Dermis blood vessel endothelial cell (primary cell): ENCODE measurements around the gene YJEFN3. TPM values are rescaled to one million over a fixed set of nuclear protein-coding genes. Genes with fewer than 3 reads are reported as not detected.

ENCODE experiments used
- DNase-seq: peaks from one replicate; pipeline ENCODE4 v3.0.0; 2010
- total RNA-seq: library from RNA; depleted of rRNA; stranded (reverse); fragments of >200 nt; gene quantifications from 2 replicates; pipeline ENCODE4 v1.2.3, GENCODE V29; 2014

Gene YJEFN3
- total RNA-seq, 1 donor from 2014 or later, result 0.17 TPM

DNA sequence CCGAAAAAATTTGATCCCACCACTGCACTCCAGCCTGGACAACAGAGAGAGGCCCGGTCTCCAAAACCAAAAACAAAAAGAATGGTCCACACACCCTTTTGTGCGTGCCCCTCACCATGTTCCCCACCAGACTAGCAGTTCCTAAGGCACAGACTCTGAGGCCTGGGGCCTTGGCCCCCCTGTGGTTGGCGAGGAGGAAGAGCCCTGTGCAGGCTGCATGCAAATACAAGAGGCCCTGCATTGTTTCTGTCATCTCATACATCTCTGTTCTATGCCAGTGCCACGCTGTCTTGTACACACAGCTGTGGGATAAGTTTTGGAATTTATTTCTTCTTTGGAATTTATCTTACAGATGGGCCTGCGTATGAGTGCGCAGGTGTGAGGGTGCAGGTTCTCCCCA, 4.7 kb upstream of the YJEFN3 start:
- DNase-seq, result no peak

DNA sequence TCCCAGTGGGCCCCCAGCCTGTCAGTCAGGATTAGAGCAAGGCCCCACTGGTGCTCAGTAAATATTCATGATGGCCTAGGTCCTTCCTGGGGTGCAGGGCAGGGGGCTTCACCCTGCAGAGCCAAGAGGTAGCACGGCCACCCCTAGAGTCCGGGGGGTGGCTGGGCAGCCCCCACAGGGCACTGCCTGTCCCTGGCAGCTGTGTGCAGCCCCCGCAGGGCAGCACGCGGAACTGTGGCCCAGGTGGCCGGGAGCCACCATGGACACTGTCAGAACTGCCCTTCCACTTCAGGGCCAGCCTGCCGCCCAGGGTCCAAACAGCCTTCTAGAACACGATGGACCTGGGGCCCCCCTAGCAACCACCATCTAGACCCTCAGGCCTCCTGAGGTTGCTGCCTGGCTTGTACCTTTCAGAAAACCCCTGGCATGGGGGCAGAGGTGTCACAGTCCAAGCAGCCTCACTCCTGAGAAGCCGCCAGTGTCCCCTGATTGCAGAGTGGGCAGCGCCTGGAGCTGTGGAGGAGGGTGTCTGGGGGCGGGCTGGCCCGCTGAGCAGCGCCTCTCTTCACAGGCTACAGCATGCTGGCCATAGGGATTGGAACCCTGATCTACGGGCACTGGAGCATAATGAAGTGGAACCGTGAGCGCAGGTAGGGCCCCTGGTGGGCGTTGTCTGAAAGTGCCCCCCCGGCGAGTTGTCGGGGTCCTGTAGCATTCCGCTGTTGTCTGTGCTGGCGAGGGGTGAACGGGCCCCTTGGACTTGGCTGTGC, 2.9 kb upstream of the YJEFN3 start:
- DNase-seq, result no peak

DNA sequence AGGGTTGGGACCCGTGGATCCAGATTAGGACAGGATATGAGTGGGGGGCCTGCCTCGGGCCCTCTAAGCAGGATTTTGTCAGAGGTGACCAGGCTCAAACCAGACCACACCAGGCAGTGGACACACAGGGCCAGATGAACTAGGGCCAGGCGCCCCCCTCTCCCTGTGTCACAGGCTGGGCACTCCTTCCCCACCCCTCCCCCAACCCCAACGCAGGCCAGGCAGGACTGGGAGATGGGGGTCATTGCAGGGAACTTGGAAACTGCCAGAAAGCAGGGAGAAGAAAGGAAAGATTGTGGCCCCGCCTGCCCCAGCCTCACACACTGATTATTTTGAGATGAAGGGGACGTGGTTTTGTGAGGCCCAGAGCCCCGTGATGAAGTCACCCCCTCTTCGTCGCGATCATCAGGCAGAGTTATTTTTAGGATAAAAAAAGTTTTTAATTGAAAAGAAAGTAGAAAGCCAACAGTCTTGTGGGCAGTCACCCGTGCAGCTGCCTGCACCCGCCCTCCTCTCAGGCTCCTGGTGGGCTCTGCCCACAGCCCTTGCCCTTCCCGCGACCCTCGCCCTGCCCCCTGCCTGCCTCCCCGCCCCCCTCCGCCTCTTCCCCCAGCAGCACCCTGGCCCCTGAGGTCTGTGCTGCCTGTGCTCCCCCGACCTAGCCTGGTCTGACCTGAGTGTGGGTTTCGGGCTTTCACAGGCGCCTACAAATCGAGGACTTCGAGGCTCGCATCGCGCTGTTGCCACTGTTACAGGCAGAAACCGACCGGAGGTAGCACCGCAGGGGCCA, 1.9 kb upstream of the YJEFN3 start:
- no peak for DNase-seq

DNA sequence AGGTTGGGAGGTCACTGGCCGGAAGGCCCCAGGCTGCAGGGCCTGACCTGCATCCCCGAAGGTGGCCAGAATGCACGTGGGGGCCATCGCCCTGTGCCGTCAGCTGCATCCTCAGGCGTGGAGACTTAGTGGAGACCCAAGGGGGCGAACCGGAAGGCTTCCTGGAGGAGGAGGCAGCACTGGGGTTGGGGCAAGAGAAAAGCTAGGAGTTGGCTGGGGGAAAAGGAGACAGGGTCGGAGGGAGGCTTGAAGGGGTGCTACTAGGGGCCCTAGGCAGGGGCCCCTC, 1.4 kb upstream of the YJEFN3 start:
- DNase-seq, result no peak

DNA sequence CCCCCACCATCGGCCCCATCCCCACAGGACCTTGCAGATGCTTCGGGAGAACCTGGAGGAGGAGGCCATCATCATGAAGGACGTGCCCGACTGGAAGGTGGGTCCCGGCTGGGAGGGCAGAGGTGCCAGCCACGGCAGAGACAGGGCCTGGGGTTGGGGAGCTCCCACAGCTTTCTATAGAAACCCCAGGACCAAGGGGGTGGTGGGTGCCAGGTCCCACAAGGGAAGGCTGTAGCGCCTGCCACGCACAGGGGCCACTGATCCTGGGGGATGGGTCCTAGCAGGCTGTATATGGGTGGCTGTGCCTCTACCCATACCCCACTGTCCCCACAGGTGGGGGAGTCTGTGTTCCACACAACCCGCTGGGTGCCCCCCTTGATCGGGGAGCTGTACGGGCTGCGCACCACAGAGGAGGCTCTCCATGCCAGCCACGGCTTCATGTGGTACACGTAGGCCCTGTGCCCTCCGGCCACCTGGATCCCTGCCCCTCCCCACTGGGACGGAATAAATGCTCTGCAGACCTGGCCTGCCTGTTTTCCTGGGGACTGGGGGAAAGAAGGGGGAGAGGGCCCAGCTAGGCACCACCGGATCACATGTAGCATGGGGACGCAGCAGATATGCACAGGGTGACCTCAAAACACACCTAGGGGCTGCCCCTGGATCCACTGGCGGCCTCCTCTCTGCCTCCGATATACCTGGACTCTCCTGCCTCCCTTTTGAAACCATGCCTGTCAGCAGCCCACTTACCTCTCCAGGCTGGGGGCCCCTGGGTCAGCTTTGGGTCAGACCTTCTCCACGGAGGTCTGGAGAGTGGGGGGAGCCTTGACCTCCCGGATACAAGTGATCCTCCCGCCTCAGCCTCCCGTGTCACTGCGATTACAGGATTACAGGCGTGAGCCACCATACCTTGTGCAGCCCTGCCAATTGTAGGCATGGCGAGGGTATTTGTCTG, 761 bp upstream of the YJEFN3 start:
- DNase-seq, result no peak

DNA sequence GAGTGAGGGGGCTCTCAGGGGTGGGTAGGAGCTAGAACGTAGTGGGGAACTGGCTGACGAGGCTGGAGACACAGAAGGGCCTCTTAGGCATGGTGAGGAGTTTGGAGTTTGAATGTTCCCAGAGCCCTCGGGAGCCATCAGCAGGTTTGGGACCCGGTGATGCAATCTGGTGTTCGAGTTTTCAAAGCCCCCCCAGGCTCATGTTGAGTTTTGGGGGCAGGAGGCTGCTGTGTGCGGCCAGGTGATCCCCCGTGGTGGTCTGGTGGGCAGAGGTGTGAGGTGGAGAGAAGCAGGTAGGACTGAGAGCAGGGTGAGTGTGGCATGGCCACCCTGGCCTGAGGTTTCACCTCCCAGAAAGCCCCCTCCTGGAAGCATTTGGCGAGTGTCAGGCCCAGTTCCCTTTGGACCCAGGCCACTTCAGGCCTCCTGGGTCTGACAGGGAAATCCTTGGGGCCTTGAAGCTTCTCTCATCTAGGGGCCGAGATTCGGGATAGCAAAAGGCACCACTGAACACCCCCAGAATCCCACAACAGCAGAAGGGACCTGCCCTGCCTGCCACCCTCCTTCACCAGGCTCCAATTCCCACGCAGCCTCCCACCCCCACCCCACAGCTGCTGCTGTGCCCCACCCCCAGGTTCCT, 1.2 kb downstream of the YJEFN3 start:
- no peak for DNase-seq

DNA sequence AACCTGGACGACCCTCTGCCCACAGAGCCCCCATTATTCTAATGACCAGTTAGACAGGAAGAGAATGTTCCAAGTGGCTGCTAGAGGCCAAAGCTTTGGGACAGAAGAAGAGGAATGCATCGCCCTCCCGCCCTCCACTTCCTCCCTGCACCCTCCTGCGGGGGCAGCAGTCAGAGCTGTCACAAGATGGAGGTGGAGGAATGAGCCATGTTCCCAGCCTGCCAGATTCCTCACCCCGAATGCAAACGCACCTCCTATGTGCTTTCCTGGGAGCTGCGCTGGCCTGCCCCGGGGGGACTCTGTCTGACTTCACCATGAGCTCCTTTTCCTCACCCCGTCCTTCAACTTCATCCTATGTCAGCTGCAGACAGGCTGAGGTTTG, 1.7 kb downstream of the YJEFN3 start:
- no peak for DNase-seq

DNA sequence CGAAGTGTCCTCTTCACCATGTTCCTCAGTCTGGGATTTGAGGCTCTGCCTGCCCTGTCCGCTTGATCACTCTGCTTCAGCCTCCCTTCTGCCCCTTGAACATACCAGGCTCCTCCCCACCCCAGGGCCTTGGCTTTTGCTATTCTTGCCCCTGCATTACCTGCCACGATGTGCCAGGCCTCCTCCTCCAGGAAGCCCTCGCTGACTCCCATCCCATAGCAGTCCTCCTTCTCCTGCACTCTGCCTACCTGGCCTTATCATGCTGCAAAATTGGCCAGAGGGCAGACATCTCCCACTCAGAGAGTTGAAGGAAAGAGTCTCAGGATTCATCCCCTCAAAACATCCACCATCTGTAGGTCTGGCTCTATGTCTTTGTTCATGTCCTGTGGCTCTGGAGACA, 2.2 kb downstream of the YJEFN3 start:
- no peak for DNase-seq

DNA sequence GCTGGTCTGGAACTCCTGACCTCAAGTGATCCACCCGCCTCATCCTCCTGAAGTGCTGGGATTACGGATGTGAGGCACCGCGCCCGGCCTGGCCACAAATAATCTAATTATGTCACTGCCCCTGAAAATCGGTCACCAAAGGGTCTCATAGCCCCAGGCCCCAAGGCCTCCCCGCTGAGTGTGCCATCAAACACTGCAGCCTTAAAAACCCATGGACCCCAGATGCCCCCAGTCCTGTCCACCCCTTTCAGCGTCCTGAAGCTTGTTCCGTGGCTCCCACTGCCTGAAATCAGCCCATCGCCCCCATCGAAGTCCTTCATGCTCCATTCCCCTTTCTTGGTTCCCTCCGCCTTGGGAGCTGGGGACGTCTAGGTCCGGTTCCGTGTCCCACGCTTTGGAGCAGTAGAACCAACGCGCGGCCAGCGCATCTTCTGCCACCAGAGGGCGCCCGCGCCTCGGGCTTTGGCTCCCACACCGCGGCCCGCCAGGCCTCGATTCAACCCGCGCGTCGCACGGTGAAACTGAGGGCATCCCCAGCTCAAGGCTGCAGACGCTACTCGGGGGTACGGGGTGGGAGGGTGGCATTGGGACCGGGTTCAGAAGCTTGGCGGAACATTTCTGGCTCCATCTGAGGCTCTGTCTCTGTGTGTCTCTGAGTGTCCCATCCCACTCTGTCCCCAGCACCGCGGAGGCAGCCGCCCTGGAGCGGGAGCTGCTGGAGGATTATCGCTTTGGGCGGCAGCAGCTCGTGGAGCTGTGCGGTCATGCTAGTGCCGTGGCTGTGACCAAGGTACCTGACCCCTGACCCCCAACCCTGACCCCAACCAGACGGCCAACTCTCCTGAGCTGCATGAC, 3.5 kb downstream of the YJEFN3 start:
- DNase-seq, result peak; percentile 78

DNA sequence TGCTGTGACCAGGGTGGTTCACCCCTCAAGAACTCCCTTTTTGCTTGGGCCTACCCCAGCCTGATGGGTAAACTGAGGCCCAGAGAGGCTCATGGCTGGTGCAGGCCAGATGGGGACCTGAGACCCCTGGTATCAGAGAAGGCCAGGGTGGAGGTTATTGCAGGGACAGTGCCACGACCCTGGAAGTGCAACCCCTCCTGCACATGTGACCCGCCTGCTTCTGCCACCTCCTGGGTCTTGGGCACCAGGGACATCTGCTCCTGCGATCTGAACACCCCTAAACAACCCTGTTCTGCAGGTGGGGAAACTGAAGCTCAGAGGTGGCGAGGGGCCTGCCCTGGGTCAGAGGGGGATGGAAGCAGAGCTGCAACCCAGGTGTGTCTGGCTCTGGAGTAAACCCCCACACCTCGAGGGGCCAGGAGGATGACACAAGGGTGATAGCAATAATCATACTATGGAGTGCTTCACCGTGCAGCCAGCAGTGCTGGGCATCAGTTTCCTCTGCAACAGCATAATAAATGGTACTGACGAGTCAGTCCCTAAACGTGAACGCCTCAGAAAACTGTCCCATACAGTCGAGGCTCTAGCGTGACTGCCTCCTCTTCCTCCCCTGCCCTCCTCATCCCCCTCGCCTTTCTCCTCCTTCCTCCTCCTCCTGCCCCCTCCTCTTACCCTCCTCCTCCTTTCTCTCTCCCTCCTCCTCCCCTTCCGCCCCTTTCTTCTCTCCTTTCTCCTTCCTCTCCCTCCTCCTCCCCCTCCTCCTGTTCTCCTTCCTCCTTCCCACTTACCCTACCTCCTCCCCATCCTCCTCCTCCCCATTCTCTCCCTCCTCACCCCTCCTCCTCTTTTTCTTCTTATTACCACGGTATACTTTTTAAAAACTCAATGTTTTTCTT, 4.3 kb downstream of the YJEFN3 start:
- DNase-seq, result no peak

DNA sequence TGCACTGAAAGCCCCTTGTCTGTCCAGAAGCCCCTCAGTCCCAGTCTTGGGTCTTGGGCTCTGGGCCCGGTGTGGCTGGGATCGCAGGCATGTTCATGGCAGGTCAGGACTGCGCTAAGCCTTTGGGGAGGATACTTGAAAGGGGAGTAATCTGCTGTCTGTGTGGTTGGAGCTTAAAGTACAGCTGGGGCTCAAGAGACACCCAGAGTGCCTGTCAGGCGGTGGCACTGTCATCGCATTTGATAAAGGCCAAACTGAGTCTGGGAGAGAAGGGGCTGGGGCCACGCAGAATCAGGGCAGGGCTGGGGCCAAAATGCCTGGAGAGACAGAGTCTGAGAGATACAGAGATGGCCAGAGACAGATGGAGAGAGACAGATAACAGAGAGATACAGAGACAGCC, 5.1 kb downstream of the YJEFN3 start:
- DNase-seq, result no peak

DNA sequence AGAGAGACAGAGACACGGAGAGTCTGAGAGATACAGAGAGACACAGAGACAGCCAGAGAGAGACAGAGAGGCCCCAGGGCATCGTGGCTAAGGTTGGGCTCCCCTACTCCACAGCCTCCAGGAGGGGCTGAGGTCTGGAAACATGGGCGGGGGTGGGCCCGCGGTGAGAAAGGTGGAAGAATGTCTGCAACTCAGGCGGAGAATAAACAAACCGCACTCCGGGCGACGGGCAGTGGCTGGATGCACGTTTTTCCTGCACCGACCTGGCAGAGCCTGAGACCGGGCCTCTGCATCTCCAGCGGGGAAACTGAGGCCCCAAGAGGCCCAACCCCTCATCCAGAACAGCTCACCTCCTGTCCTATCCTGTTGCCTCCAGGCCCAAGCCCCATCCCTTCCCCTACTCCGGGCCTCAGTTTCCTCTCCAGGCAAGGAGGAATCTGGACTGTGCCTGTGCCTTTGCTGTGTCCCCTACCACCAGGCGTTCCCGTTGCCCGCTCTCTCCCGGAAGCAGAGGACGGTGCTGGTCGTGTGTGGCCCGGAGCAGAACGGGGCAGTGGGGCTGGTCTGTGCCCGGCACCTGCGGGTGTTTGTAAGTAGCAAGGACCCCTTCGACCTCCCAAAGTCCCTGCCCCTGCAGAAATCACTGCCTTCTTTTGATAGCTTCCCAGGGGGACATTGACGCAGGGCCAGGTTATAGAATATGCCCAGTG, 6.0 kb downstream of the YJEFN3 start:
- no peak for DNase-seq

DNA sequence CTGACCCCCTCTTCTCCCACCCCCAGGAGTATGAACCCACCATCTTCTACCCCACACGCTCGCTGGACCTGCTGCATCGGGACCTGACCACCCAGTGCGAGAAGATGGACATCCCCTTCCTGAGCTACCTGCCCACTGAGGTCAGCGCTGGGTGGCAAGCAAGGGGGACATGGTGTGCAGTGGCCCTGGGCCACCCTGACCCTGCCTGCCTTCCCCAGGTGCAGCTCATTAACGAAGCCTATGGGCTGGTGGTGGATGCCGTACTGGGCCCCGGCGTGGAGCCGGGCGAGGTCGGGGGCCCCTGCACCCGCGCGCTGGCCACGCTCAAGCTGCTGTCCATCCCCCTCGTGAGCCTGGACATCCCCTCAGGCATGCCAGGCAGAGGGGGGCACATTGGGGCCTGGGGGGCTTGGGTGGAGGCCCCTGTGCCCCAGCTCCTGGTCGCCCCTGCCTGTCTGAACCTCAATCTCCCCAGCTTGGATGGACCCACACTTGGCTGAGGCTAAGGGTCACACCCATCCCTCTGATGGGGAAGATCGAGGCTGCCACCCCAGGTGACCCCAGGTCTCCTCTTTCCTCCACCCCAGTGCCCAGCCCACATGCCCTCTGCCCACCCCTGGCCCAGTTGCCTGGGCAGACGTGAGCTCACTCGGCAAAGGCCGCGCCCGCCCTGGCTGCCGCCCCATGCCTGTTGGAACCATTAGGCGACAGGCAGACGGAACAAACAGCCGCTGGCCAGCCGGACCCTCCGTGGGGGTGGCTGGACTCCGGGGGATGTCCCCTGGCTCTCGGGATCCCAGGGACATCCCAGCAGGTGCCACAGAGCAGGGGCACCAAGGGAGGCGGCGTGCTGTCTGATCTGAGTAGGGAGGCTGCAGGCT, 6.8 kb downstream of the YJEFN3 start:
- no peak for DNase-seq

DNA sequence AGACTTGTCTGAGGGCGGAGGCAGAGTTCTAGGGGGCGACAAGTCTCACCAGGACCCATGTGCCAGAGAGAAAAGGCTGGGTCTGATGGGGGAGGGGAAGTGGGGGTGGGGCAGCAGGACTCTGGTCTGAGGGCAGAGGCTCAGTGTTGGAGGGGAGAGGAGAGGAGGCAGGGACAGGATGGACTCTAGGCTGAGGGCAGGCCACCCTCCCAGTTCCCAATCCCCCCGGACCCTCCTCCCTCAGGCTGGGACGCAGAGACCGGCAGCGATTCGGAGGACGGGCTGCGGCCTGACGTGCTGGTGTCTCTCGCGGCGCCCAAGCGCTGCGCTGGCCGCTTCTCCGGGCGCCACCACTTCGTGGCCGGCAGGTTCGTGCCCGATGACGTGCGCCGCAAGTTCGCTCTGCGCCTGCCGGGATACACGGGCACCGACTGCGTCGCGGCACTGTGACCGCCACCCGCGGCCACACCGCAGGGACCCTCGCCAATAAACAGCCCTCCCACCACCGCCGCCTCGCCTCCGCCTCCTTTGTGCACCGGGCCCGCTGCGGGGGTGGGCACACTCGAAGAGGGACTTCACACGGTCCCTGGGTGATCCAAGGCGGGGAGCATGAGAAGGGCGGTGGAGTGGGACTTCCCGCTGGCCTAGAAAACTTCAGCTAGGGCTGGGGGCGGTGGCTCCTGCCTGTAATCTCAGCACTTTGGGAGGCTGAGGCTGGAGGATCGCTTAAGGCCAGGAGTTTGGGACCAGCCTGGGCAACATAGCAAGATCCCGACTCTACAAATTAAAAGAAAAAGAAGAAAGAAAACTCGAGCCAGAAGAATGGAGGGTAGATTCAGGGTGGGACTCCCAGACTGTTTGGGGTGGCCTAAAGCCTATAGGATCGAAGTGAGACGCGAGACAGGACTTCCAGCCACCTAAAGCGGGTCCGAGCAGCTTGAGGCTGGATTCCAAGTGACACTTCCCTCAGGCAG, 8.7 kb downstream of the YJEFN3 start:
- no peak for DNase-seq

DNA sequence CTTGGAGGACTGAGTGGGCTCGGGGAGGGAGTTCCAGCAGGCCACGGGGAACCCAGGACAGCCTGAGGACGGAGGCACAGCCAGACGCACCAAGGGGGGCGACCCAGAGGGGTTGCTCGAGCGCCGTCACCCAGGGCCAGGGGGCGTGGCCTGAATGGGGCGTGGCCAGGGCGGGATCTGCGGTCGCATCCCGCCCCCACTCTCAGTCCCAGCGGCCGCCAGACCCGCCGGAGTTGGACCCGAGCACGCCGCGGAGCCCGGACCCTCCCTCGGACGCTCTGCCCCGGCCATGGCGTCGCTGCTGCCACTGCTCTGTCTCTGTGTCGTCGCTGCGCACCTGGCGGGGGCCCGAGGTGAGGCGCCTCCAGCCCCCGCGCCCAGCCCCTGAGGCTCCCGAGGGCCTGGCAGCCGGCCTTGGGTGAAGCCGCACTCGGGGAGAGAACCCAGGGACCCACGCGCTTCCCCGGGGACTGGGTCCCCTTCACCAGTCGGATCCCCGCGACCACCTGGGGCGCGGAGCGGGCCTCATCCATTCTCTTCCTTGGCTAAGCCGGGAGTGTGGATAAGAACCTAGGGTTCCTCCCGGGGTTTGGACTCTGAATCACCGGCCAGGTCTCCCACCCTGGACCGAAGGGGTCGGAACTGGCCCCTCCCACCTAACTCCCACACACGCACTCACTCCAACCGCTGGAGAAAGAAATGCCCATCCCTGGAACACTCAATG, 9.5 kb downstream of the YJEFN3 start, which contains the start of gene CILP2:
Gene CILP2 (plus strand): TSS at position 205 of the 724 bp plus-strand sequence. CDS start 85 bp downstream, at position 290.
- DNase-seq, result no peak

DNA sequence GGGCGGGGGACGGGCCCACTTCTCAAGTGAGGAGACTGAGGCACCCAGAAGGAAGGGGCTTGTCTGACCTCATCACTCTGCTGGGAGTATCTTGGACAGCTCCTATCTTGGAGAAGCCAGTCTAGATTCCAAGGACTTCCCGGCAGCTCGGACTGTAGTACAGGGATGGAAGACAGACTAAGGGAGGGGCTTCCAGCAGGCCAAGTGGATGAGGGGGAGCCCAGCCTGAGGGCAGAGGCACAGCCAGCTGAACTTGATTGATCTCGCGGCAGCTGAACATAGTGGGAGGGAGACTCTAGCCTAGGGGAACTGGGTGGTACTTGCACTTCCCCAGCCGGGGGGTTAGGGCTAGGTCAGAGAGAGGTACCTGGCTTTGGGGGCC, 10.1 kb downstream of the YJEFN3 start:
- DNase-seq, result no peak

DNA sequence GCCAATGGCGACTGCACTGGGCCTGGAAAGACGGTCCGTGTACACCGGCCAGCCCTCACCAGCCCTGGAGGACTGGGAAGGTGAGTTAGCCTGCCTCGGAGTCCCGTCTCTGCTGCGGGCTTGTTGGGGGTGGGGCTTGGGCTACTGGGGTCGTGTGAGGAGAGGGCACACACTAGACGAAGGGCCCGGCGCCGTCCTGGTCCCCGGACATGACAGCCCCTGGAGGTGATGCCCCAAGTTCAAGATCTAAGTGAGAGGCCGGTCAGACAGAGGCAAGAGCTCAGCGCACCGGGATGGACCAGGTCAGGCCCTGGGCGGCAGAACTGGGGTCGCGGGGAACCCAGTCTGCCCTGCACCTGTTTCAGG, 11.0 kb downstream of the YJEFN3 start:
- no peak for DNase-seq
